Activated effector memory CD4-positive, alpha-beta T cell treated with anti-CD3 and anti-CD28 coated beads, Interleukin-2, amount 50 U/mL, for 16 hours (primary cell): ENCODE data around the gene CLASP1.
"Not testable (repeated sequence)": the region's sequence is repeated elsewhere in the genome, so short reads cannot be mapped to it uniquely, and the experiment has no call there.

Source experiments
- DNase-seq: peaks from one replicate; pipeline ENCODE4 v3.0.0-alpha.2; 2020

The CLASP1 gene

GRCh38 chr2:121340926-121341325, 308.3 kb downstream of the CLASP1 start:
- no peak for DNase-seq

- DNase-seq, result no peak
Observed at GRCh38 chr2:121338281-121338680, 311.0 kb downstream of the CLASP1 start.

GRCh38 chr2:121336528-121337294, 312.6 kb downstream of the CLASP1 start:
- peak; percentile 49 for DNase-seq

- DNase-seq, result peak; percentile 61
Observed at GRCh38 chr2:121335294-121336290, 313.7 kb downstream of the CLASP1 start.

- peak; percentile 55 for DNase-seq
Observed at GRCh38 chr2:121334581-121335293, 314.5 kb downstream of the CLASP1 start.

GRCh38 chr2:121333834-121334558, 315.3 kb downstream of the CLASP1 start:
- DNase-seq, result peak; percentile 56

- peak; percentile 22 for DNase-seq
Observed at GRCh38 chr2:121333231-121333630, 316.0 kb downstream of the CLASP1 start.

GRCh38 chr2:121331324-121331723, 317.9 kb downstream of the CLASP1 start:
- not testable (repeated sequence) for DNase-seq

- DNase-seq, result peak; percentile 17
Observed at GRCh38 chr2:121330921-121331320, 318.3 kb downstream of the CLASP1 start.

- peak; percentile 33 for DNase-seq
Observed at GRCh38 chr2:121329786-121330185, 319.5 kb downstream of the CLASP1 start.

- peak; percentile 10 for DNase-seq
Observed at GRCh38 chr2:121326628-121327027, 322.6 kb downstream of the CLASP1 start.

GRCh38 chr2:121324601-121325000, 324.7 kb downstream of the CLASP1 start:
- DNase-seq, result no peak

GRCh38 chr2:121321476-121321875, 327.8 kb downstream of the CLASP1 start:
- DNase-seq, result peak; percentile 33

- peak; percentile 19 for DNase-seq
Observed at GRCh38 chr2:121319941-121320340, 329.3 kb downstream of the CLASP1 start.

- peak; percentile 31 for DNase-seq
Observed at GRCh38 chr2:121316986-121317385, 332.3 kb downstream of the CLASP1 start.

GRCh38 chr2:121313701-121314100, 335.6 kb downstream of the CLASP1 start:
- peak; percentile 19 for DNase-seq

GRCh38 chr2:121309801-121310200, 339.5 kb downstream of the CLASP1 start:
- DNase-seq, result peak; percentile 31

GRCh38 chr2:121309323-121309722, 339.9 kb downstream of the CLASP1 start:
- DNase-seq, result no peak

GRCh38 chr2:121307048-121307447, 342.2 kb downstream of the CLASP1 start:
- no peak for DNase-seq

- no peak for DNase-seq
Observed at GRCh38 chr2:121304941-121305340, 344.3 kb downstream of the CLASP1 start.

- DNase-seq, result peak; percentile 53
Observed at GRCh38 chr2:121303531-121304263, 345.6 kb downstream of the CLASP1 start.
